GM12878 (cell line): Measurements from ENCODE around the gene BMERB1. TPM values are rescaled to one million over a fixed set of nuclear protein-coding genes. Genes with fewer than 3 reads are reported as not detected.

Experiments
- ATAC-seq: fragments of 200-7000 bp; cut with Tn5 transposase; 3 replicates; pipeline ENCODE4 v1.9.1; 2020; ENCODE audit warnings: mild to moderate bottlenecking, moderate library complexity
- BruUV-seq: library from RNA; stranded (reverse); fragments of 400-500 nt; replicated peaks from 2 replicates; lab custom pipeline; 2021; lab: Mats Ljungman, UMichigan
- CTCF ChIA-PET: fragments of 300-600 bp; sonication (Branson Sonifier 250); formaldehyde crosslinking; extraction: SDS; loops from one replicate; lab custom pipeline; 2021; ENCODE audit warnings: inconsistent platforms; lab: Yijun Ruan, JAX
- POLR2A ChIA-PET: fragments of 350-600 bp; formaldehyde crosslinking; extraction: SDS; loops from one replicate; lab custom pipeline; 2021; ENCODE audit warnings: inconsistent platforms; lab: Charles Lee
- RAD21 ChIA-PET: fragments of 300-600 bp; sonication (Branson Sonifier 250); formaldehyde crosslinking; loops from one replicate; lab custom pipeline; 2023; ENCODE audit warnings: antibody characterized with exemption; ENCODE audit not compliant: unreplicated experiment; lab: Charles Lee
- SMC1A ChIA-PET: fragments of 300-600 bp; sonication (Branson Sonifier 250); formaldehyde crosslinking; loops from one replicate; lab custom pipeline; 2023; ENCODE audit not compliant: unreplicated experiment, uncharacterized antibody; lab: Charles Lee
- DNase-seq: peaks from one replicate; pipeline ENCODE4 v3.0.0-alpha.2; 2011; ENCODE audit warnings: low read depth, low spot score
- FAIRE-seq: peaks from 3 replicates; lab custom pipeline; 2011; peaks lifted over from hg19 to GRCh38; lab: Jason Lieb, UNC
- H2AFZ ChIP-seq: 2 replicates; pipeline ENCODE4 v1.6.0; 2011; ENCODE audit warnings: low read depth, low read length, control low read depth; ENCODE audit not compliant: control insufficient read depth
- H3K27ac ChIP-seq: 2 replicates; pipeline ENCODE4 v1.5.1; 2011; ENCODE audit warnings: control low read depth; ENCODE audit not compliant: control insufficient read depth, insufficient read depth
- H3K27me3 ChIP-seq, 2 experiments: replicated peaks in 1 of 2; 2 replicates each; pipeline versions ENCODE4 v1.6.0 to v1.6.1; 2011; ENCODE audit warnings: low read length in 1 of 2; ENCODE audit not compliant: control insufficient read depth in 2 of 2, insufficient read depth in 2 of 2
- H3K36me3 ChIP-seq, 2 experiments: 2 replicates each; pipeline ENCODE4 v1.5.1; 2011; ENCODE audit warnings: low read length in 1 of 2; ENCODE audit not compliant: control insufficient read depth in 2 of 2, insufficient read depth in 2 of 2
- H3K4me1 ChIP-seq: 2 replicates; pipeline ENCODE4 v1.6.1; 2011; ENCODE audit warnings: mild to moderate bottlenecking, low read length, moderate library complexity, mixed read lengths; ENCODE audit not compliant: control insufficient read depth, insufficient read depth
- H3K4me2 ChIP-seq: 2 replicates; pipeline ENCODE4 v1.6.0; 2011; ENCODE audit warnings: control low read depth; ENCODE audit not compliant: control insufficient read depth, insufficient read depth
- H3K4me3 ChIP-seq: fragments of 200-600 bp; sonication (generic); 2 replicates; pipeline ENCODE4 v1.5.1; 2016
- H3K79me2 ChIP-seq: 2 replicates; pipeline ENCODE4 v1.6.0; 2011; ENCODE audit warnings: low read length; ENCODE audit not compliant: control insufficient read depth, insufficient read depth
- H3K9ac ChIP-seq: 2 replicates; pipeline ENCODE4 v1.8.0; 2011; ENCODE audit warnings: low read length, control low read depth, mixed read lengths; ENCODE audit not compliant: control insufficient read depth, insufficient read depth
- H3K9me3 ChIP-seq: replicated peaks from 3 replicates; pipeline ENCODE4 v1.5.1; 2011; ENCODE audit warnings: mild to moderate bottlenecking, low read length; ENCODE audit not compliant: control insufficient read depth, insufficient read depth
- H4K20me1 ChIP-seq: 2 replicates; pipeline ENCODE4 v1.6.0; 2011; ENCODE audit not compliant: control insufficient read depth, insufficient read depth
- BHLHE40 ChIP-seq, 2 experiments: fragments of 450-650 bp in 1 of 2; IDR thresholded peaks; 2 replicates each; pipeline ENCODE4 v1.6.1; 2011 to 2017; ENCODE audit warnings: low read depth in 2 of 2, borderline replicate concordance in 1 of 2, improper control_type of control experiment in 1 of 2, low read length in 1 of 2, mild to moderate bottlenecking in 1 of 2
- CHD4 ChIP-seq: fragments of 200-600 bp; sonication (generic); IDR thresholded peaks from 2 replicates; pipeline ENCODE4 v1.6.1; 2016; ENCODE audit warnings: mild to moderate bottlenecking
- HDGF ChIP-seq: fragments of 450-650 bp; IDR thresholded peaks from 2 replicates; pipeline ENCODE4 v1.6.1; 2016; ENCODE audit warnings: antibody characterized with exemption
- KLF5 ChIP-seq: fragments of 450-650 bp; IDR thresholded peaks from 2 replicates; pipeline ENCODE4 v1.6.1; 2014; ENCODE audit warnings: mild to moderate bottlenecking; ENCODE audit not compliant: partially characterized antibody
- LARP7 ChIP-seq: fragments of 450-650 bp; IDR thresholded peaks from 2 replicates; pipeline ENCODE4 v1.6.1; 2017; ENCODE audit warnings: mild to moderate bottlenecking
- MTA2 ChIP-seq: fragments of 450-650 bp; IDR thresholded peaks from 2 replicates; pipeline ENCODE4 v1.6.1; 2016; ENCODE audit warnings: low read depth, mild to moderate bottlenecking, moderate library complexity
- MXI1 ChIP-seq: fragments of 150-350 bp; IDR thresholded peaks from 2 replicates; pipeline ENCODE4 v1.6.1; 2011; ENCODE audit warnings: low read depth, mild to moderate bottlenecking, inconsistent platforms, low read length, improper control_type of control experiment
- MYC ChIP-seq: IDR thresholded peaks from 2 replicates; pipeline ENCODE4 v1.6.1; 2011; ENCODE audit warnings: mild to moderate bottlenecking, low read length, moderate library complexity, inconsistent platforms; ENCODE audit not compliant: insufficient read depth, insufficient replicate concordance, insufficient read length, severe bottlenecking
- POU2F2 ChIP-seq: IDR thresholded peaks from 3 replicates; pipeline ENCODE4 v1.6.1; 2011; ENCODE audit warnings: low read depth, mild to moderate bottlenecking, low read length, borderline replicate concordance
- RAD21 ChIP-seq: IDR thresholded peaks from 2 replicates; pipeline ENCODE4 v1.6.1; 2011; ENCODE audit warnings: mild to moderate bottlenecking, low read depth, low read length, moderate library complexity; ENCODE audit not compliant: insufficient read depth
- RAD51 ChIP-seq: fragments of 450-650 bp; IDR thresholded peaks from 2 replicates; pipeline ENCODE4 v1.6.1; 2016; ENCODE audit warnings: moderate library complexity, mild to moderate bottlenecking, inconsistent platforms
- SP1 ChIP-seq: IDR thresholded peaks from one replicate; pipeline ENCODE4 v1.6.1; 2011; ENCODE audit warnings: low read depth, low read length
- TCF3 ChIP-seq: IDR thresholded peaks from 2 replicates; pipeline ENCODE4 v1.6.1; 2012; ENCODE audit warnings: low read depth, mild to moderate bottlenecking, low read length, borderline replicate concordance; ENCODE audit not compliant: insufficient read depth
- TCF7 ChIP-seq: IDR thresholded peaks from 2 replicates; pipeline ENCODE4 v1.6.1; 2014; ENCODE audit warnings: antibody characterized with exemption, borderline replicate concordance
- WGBS: methylation state at CpG from one replicate; pipeline ENCODE4 v1.1.6; 2016; ENCODE audit warnings: low lambda C conversion rate; ENCODE audit not compliant: insufficient replicate concordance, insufficient coverage; ENCODE audit errors: missing lambda C conversion rate; 5-methylcytosine and 5-hydroxymethylcytosine counted together
- in situ Hi-C: fragments of 300-500 bp; cut with MboI; formaldehyde crosslinking; loops from 9 replicates; pipeline ENCODE4 v1.14.3; 2018; ENCODE audit warnings: mixed read lengths
- intact Hi-C: fragments of 100-400 bp; cut with micrococcal nuclease; formaldehyde crosslinking; loops from one replicate; pipeline ENCODE4 v1.14.2; 2022; ENCODE audit not compliant: unreplicated experiment
- polyA plus RNA-seq, 11 experiments: library from polyadenylated mRNA; depleted of rRNA in 4 of 11; unstranded in 6 of 11; stranded (reverse) in 5 of 11; fragments of >200 nt; fragmentation: Nextera tagmentation in 4 of 11; fragmentation: Illumina TruSeq in 1 of 11; extraction: Ambion mirVana in 4 of 11; extraction: Trizol in 1 of 11; gene quantifications; 1 replicate in 1 of 11; 2 replicates in 10 of 11; pipeline versions ENCODE4 v1.2.1 to v1.2.3, GENCODE V29; 2011 to 2016; ENCODE audit warnings: inconsistent platforms in 2 of 11, missing spikeins in 2 of 11, low read depth in 1 of 11
- total RNA-seq, 4 experiments: library from RNA; depleted of rRNA in 3 of 4; stranded (reverse); fragments of >200 nt in 3 of 4; fragmentation: Illumina TruSeq in 1 of 4; extraction: Trizol in 1 of 4; gene quantifications; 2 replicates each; pipeline versions ENCODE4 v1.2.1 to v1.2.3, GENCODE V29; 2013 to 2021
- TF ChIP-seq, protein P1 (sequence below): IDR thresholded peaks from 2 replicates; pipeline ENCODE4 v1.6.1; 2011; ENCODE audit warnings: borderline replicate concordance, low read depth, mild to moderate bottlenecking, moderate library complexity, mixed read lengths, low read length; ENCODE audit not compliant: insufficient read depth; ENCODE audit errors: extremely low read length
- TF ChIP-seq, protein P2 (sequence below): fragments of 450-650 bp; formaldehyde crosslinking; IDR thresholded peaks from 2 replicates; pipeline ENCODE4 v1.4.0; 2020; ENCODE audit warnings: mild to moderate bottlenecking, moderate library complexity
- TF ChIP-seq, protein P3 (sequence below): IDR thresholded peaks from 2 replicates; pipeline ENCODE4 v1.6.1; 2012; ENCODE audit warnings: low read depth, low read length, improper control_type of control experiment
- TF ChIP-seq, protein P4 (sequence below): IDR thresholded peaks from 2 replicates; pipeline ENCODE4 v1.6.1; 2011; ENCODE audit warnings: low read depth, mild to moderate bottlenecking, low read length, moderate library complexity, borderline replicate concordance; ENCODE audit errors: extremely low read depth
- TF ChIP-seq, protein P5 (sequence below): IDR thresholded peaks from 2 replicates; pipeline ENCODE4 v1.6.1; 2012; ENCODE audit warnings: low read length, inconsistent platforms

BMERB1 gene
- total and polyA plus RNA-seq, 10 of the 15 experiments (the other 5 are each of a cell fraction or from before 2014, with no cell fraction given) = 0.05 to 0.68 (median 0.34) TPM

DNA sequence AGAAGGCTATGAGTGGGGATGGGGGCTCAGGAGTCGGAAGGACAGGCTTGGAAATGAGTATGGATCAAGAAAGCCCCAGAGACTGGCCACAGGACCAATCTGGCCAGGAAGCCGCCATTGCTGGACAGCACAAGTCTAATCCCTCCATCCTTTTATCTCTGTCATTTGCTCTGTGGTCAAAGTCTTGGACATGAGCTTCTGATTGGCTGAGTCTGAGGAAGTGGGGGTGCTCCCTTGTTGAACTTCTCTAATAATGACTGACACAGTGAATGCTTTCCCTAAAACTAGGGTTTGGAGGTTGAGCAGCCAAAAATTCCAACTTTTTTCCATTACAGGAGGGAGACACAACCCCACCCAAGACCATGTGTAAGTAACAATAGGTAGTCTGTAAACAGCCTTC is 111.2 kb downstream of the BMERB1 start:
- WGBS = 10% methylated on average over 2 of the region's 2 CpGs
- Histone ChIP-seq H3K27me3 (no peaks in the 10 kb centered on the region), H3K4me3 (no peak overlapping the region), H2AFZ (no peak overlapping the region), H3K79me2 (no peaks in the 10 kb centered on the region), H3K9me3 (no peaks in the 10 kb centered on the region; the same call in 2 of the 3 replicates), H3K4me1 (no peaks in the 10 kb centered on the region), H4K20me1 (no peaks in the 10 kb centered on the region), H3K4me2 (no peak overlapping the region), H3K27ac (no peak overlapping the region), H3K36me3 (no peaks in the 10 kb centered on the region), H3K9ac (no peak overlapping the region)
- no peak for FAIRE-seq
- ChIA-PET POLR2A (no interaction called here), RAD21 (no interaction called here), SMC1A (no interaction called here), CTCF (no interaction called here)
- no TSS peak for BruUV-seq
- TF ChIP-seq, protein P1, sequence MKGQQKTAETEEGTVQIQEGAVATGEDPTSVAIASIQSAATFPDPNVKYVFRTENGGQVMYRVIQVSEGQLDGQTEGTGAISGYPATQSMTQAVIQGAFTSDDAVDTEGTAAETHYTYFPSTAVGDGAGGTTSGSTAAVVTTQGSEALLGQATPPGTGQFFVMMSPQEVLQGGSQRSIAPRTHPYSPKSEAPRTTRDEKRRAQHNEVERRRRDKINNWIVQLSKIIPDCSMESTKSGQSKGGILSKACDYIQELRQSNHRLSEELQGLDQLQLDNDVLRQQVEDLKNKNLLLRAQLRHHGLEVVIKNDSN = no peak
- TF ChIP-seq, protein P2, sequence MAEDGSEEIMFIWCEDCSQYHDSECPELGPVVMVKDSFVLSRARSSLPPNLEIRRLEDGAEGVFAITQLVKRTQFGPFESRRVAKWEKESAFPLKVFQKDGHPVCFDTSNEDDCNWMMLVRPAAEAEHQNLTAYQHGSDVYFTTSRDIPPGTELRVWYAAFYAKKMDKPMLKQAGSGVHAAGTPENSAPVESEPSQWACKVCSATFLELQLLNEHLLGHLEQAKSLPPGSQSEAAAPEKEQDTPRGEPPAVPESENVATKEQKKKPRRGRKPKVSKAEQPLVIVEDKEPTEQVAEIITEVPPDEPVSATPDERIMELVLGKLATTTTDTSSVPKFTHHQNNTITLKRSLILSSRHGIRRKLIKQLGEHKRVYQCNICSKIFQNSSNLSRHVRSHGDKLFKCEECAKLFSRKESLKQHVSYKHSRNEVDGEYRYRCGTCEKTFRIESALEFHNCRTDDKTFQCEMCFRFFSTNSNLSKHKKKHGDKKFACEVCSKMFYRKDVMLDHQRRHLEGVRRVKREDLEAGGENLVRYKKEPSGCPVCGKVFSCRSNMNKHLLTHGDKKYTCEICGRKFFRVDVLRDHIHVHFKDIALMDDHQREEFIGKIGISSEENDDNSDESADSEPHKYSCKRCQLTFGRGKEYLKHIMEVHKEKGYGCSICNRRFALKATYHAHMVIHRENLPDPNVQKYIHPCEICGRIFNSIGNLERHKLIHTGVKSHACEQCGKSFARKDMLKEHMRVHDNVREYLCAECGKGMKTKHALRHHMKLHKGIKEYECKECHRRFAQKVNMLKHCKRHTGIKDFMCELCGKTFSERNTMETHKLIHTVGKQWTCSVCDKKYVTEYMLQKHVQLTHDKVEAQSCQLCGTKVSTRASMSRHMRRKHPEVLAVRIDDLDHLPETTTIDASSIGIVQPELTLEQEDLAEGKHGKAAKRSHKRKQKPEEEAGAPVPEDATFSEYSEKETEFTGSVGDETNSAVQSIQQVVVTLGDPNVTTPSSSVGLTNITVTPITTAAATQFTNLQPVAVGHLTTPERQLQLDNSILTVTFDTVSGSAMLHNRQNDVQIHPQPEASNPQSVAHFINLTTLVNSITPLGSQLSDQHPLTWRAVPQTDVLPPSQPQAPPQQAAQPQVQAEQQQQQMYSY (CRISPR knock-in tag) = no peak
- TF ChIP-seq RAD51 = no peak
- no peak for TF ChIP-seq LARP7
- TF ChIP-seq, protein P3, sequence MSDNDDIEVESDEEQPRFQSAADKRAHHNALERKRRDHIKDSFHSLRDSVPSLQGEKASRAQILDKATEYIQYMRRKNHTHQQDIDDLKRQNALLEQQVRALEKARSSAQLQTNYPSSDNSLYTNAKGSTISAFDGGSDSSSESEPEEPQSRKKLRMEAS = no peak
- no peak for TF ChIP-seq POU2F2
- TF ChIP-seq KLF5 = no peak
- TF ChIP-seq HDGF = no peak
- no peak for TF ChIP-seq MTA2
- TF ChIP-seq RAD21 = no peak
- no peak for TF ChIP-seq SP1
- TF ChIP-seq, protein P4, sequence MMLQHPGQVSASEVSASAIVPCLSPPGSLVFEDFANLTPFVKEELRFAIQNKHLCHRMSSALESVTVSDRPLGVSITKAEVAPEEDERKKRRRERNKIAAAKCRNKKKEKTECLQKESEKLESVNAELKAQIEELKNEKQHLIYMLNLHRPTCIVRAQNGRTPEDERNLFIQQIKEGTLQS = no peak
- no peak for TF ChIP-seq TCF3
- TF ChIP-seq TCF7 = no peak
- TF ChIP-seq BHLHE40 (IDR thresholded peaks at IDR 0.05; ENCODE audit: borderline replicate concordance in 1 of 2, low read depth in 2 of 2, low read length in 1 of 2) = no peak
- no peak for TF ChIP-seq MXI1
- TF ChIP-seq, protein P5, sequence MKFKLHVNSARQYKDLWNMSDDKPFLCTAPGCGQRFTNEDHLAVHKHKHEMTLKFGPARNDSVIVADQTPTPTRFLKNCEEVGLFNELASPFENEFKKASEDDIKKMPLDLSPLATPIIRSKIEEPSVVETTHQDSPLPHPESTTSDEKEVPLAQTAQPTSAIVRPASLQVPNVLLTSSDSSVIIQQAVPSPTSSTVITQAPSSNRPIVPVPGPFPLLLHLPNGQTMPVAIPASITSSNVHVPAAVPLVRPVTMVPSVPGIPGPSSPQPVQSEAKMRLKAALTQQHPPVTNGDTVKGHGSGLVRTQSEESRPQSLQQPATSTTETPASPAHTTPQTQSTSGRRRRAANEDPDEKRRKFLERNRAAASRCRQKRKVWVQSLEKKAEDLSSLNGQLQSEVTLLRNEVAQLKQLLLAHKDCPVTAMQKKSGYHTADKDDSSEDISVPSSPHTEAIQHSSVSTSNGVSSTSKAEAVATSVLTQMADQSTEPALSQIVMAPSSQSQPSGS = no peak
- no peak for TF ChIP-seq CHD4
- no peak for TF ChIP-seq MYC
- intact Hi-C loops = no loop called here
- in situ Hi-C loops = no loop called here
- no peak for ATAC-seq
- DNase-seq = no peak
